22Rv1 (cell line): ENCODE results near the gene CTCF.

Experiments
- CTCF ChIP-seq: fragments of 450-650 bp; IDR thresholded peaks from 2 replicates; pipeline ENCODE4 v1.5.1; 2017; ENCODE audit warnings: mild to moderate bottlenecking
- ZFX ChIP-seq: fragments of 450-650 bp; IDR thresholded peaks from 2 replicates; pipeline ENCODE4 v1.6.1; 2017; ENCODE audit warnings: antibody characterized with exemption, borderline replicate concordance

- TF ChIP-seq CTCF = no peak
- TF ChIP-seq ZFX = no peak
These were observed 32.1 kb downstream of the CTCF start for GRCh38 chr16:67594256-67594915.
